GM18526 (cell line): ENCODE results near the gene MYMX.

Experiments
- POLR2A ChIP-seq: IDR thresholded peaks from 3 replicates; pipeline ENCODE4 v1.6.1; 2011; ENCODE audit not compliant: insufficient read length; ENCODE audit errors: extremely low read depth

Gene MYMX

DNA sequence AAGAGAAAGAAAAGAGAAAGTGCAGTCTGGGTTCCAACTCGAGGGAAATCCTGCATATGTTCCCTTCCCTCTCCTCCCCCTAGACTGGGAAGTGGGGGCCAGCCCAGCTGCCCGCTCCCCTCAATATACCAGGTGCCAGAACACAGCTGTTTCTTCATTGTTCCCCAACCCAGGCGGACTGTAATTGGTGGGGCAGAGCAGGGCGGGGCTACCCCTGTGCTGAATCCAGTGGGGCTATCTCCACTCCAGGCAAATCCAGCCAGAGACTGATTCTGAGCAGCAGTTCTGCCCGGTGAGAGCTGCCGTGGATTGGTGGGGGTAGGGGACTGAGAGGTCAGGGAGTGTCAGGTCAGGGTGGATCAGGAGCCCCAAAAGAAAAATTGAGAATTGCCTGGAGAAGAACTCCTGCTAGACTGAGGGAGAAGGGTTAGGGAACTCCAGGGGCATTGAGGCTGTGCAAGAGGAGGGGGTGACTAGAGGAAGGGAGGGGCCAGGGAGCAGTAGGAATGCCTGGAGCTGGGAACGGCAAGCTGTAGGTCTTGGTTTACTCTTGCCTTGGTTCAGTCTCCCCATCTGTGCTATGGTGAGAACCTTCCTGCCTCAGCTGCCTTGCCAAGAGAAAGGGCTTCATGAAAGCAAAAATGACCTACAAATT lies at the start of gene MYMX:
TSS of gene MYMX (plus strand) at position 250 of the 655 bp plus-strand sequence. CDS start 546 bp downstream, outside the sequence.
- no peak for TF ChIP-seq POLR2A

- no peak for TF ChIP-seq POLR2A
Observed at GRCh38 chr6:44167567-44167966, 49.2 kb upstream of the MYMX start.

GRCh38 chr6:44169154-44169553 lies 47.6 kb upstream of the MYMX start:
- TF ChIP-seq POLR2A = no peak

DNA sequence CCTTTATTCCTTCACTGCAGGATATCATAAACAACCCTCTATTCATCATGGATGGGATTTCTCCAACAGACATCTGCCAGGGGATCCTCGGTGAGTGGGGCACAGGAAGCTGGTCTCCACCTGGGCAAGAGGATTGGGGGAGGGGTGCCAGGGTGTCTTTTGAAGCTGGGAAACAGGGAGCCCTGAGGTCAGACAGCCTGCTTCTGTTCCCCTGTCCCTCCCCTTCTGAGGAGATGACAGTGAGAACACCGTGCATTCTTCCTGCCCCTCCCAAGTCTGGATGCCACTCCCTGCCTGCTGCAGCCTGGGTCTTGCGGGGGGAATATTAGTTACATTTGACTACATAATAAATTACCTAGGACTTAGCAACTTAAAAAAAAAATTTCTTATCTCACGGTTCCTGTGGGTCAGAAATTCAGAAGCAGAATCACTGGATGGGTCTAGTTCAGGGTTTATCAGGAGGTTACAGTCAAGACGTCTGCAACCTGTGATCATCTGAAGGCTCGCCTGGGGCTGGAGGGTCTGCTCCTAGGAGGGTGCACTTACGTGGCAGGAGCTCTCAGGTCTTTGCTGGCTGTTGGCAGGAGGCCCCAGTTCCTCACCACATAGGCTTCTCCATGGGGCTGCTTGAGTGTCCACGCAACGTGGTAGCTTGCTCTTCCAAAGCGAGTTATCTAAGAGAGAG lies 46.7 kb upstream of the MYMX start:
- TF ChIP-seq POLR2A = no peak

DNA sequence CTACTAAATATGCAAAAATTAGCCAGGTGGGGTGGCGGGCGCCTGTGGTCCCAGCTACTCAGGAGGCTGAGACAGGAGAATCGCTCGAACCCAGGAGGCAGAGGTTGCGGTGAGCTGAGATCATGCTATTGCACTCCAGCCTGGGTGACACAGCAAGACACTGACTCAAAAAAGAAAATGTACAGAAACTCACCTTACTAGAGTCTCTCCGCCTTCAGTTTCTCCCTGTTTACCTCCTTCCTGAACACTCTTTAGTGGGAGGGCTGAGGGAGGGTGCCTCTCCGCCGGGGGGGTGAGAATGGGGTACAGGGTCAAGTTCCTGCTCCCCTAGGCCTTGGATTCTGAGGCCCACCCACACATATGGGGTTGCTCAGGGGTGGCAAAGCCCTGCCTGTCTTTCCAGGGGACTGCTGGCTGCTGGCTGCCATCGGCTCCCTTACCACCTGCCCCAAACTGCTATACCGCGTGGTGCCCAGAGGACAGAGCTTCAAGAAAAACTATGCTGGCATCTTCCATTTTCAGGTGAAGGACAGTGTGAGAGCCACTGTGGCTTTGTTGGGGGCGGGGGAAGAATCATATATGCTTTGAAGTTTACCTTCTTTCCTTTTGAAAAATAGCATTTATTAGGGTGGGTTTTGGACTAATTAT lies 44.7 kb upstream of the MYMX start:
- no peak for TF ChIP-seq POLR2A

GRCh38 chr6:44172731-44173500 lies 43.8 kb upstream of the MYMX start:
- no peak for TF ChIP-seq POLR2A

DNA sequence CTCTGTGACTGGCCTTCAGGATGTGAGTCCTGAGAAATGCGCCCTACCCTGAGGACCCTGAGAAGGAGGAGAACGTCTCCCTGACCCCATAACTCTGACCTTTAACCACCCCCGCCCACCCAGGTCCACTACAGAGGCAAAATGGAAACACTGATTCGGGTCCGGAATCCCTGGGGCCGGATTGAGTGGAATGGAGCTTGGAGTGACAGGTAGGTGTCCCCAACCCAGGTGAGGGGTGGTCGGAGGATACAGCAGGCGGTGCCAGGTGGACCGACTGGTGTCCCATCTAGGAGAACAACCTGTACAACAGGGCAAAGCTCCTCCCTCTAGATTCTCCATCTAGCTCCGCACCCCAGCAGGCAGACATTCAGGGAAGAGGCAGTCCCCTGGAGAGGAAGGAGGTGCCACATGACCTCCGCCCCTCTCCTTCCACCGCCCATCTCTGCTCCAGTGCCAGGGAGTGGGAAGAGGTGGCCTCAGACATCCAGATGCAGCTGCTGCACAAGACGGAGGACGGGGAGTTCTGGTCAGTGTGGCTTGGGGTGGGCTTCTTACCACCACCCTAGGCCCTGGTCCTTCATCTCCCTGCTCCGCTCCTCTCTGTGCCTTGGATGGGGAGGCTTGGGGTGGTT lies 40.5 kb upstream of the MYMX start:
- no peak for TF ChIP-seq POLR2A

- no peak for TF ChIP-seq POLR2A
Observed at GRCh38 chr6:44176762-44177509, 39.8 kb upstream of the MYMX start.

- no peak for TF ChIP-seq POLR2A
Observed at GRCh38 chr6:44177691-44178423, 38.9 kb upstream of the MYMX start.

- no peak for TF ChIP-seq POLR2A
Observed at GRCh38 chr6:44178424-44179071, 38.2 kb upstream of the MYMX start.

DNA sequence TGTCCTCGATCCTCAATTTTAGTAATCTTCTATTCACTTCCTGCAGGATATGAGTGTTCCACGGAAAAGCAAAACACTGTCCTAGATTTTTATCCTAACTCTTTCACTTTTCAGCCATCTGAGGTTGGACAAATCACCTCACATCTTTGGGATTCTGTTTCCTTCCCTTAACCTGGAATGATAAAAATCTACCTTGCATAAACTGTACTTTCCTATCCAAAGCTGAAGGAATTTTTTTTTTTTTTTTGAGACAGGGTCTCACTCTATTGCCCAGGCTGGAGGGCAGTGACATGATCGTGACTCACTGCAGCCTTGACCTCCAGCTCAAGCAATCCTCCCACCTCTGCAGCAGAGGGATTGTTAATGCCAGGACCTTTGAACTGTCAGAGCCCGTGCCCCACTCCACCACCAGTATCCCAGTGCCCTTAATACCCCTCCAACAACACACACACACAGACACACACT lies 37.6 kb upstream of the MYMX start:
- no peak for TF ChIP-seq POLR2A

DNA sequence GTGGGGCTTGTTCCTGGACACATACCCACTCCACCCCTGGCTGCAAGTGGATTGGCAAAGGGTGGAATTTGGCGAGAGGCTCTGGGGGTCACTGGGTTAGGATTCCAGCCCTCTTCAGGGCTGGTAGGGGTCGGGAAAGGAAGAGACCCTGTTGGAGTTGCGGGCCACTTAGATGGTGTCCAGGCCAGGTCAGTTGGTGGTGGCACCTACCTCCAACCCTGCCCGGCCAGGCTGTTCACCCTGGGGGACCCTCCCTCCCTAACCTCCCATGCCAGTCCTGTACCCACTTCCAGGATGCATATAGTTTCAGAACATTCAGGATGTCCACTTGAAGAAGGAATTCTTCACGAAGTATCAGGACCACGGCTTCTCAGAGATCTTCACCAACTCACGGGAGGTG lies 37.1 kb upstream of the MYMX start:
- no peak for TF ChIP-seq POLR2A

DNA sequence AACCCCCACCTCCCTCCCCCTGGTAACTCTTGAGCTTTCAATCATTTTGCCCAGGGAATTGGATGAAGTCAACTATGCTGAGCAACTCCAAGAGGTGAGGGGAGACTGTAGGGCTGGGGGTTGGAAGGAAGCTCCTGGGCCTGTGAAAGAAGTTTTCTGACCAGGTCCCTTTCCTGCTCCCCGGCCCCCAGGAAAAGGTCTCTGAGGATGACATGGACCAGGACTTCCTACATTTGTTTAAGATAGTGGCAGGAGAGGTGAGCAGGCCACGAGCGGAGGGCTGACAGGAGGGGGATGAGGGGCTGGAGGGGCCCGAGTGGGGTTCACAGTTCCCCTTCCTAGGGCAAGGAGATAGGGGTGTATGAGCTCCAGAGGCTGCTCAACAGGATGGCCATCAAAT lies 36.3 kb upstream of the MYMX start:
- TF ChIP-seq POLR2A = no peak

DNA sequence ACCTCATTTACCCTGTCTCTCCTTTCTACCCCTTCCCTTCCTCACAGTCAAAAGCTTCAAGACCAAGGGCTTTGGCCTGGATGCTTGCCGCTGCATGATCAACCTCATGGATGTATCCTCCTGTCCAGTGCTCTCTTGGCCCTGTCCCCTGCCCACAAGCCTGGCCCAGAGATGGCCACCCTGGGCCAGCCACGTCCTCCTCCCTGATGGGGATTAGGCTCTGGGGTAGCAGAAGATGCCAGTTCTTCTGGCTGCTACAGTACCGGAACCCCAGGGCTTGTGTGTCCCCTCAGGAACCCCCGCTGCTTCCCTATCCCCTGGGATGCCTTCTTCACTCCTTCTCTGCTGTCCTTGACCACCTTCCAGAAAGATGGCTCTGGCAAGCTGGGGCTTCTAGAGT lies 35.8 kb upstream of the MYMX start:
- no peak for TF ChIP-seq POLR2A
